Activated T-cell treated with anti-CD3 and anti-CD28 coated beads for 4 hours (primary cell): ENCODE data around the gene MRGPRG.

ENCODE experiments used
- DNase-seq: peaks from one replicate; pipeline ENCODE4 v3.0.0-alpha.2; 2020

Gene MRGPRG

GRCh38 chr11:3225159-3225758 lies 6.6 kb upstream of the MRGPRG start:
- DNase-seq: no peak

GRCh38 chr11:3224401-3225057 lies 5.9 kb upstream of the MRGPRG start:
- DNase-seq: no peak

- DNase-seq: no peak
Observed at GRCh38 chr11:3223932-3224381, 5.3 kb upstream of the MRGPRG start.

- DNase-seq: no peak
Observed at GRCh38 chr11:3222941-3223915, 4.6 kb upstream of the MRGPRG start.

- no peak for DNase-seq
Observed at GRCh38 chr11:3222003-3222855, 3.6 kb upstream of the MRGPRG start.

GRCh38 chr11:3221408-3222002 lies 2.9 kb upstream of the MRGPRG start:
- DNase-seq: no peak

GRCh38 chr11:3220521-3221407 lies 2.2 kb upstream of the MRGPRG start:
- DNase-seq: no peak

GRCh38 chr11:3220101-3220500 lies 1.5 kb upstream of the MRGPRG start:
- DNase-seq: no peak

- no peak for DNase-seq
Observed at GRCh38 chr11:3219281-3219892, 774 bp upstream of the MRGPRG start.

- DNase-seq: no peak
Observed at GRCh38 chr11:3217818-3218482, 663 bp downstream of the MRGPRG start.

- DNase-seq: no peak
Observed at GRCh38 chr11:3216027-3216525, 2.5 kb downstream of the MRGPRG start.

GRCh38 chr11:3215346-3216026 lies 3.1 kb downstream of the MRGPRG start:
- no peak for DNase-seq

GRCh38 chr11:3214420-3214699 lies 4.3 kb downstream of the MRGPRG start:
- no peak for DNase-seq

GRCh38 chr11:3213659-3214419 lies 4.8 kb downstream of the MRGPRG start:
- DNase-seq: no peak

GRCh38 chr11:3208272-3208671 lies 10.3 kb downstream of the MRGPRG start:
- no peak for DNase-seq

- no peak for DNase-seq
Observed at GRCh38 chr11:3207526-3208189, 11.0 kb downstream of the MRGPRG start.

- no peak for DNase-seq
Observed at GRCh38 chr11:3206922-3207204, 11.8 kb downstream of the MRGPRG start.

- DNase-seq: no peak
Observed at GRCh38 chr11:3206156-3206921, 12.3 kb downstream of the MRGPRG start.
